Measurements from ENCODE around the gene NANP.

DNA sequence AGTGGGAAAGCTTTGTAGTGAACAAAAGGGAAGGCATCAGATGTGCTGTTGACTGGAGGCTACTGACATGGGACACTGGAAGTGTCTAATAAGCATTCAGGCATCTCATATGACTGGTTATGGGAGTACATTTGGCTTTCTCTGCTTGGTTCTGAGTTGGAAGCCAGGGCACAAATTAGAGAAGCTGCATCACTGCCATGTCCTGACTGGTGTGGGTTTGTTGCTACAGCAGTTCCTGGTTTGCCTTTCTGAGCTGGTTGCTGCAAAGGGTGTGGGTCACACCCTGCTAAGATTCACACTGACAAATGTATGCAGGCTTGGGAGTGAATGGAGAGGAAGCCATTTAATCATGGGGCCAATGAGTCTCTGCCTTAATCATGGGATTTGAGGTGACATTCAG, 36.2 kb upstream of the NANP start:
- TF ChIP-seq, protein P1, sequence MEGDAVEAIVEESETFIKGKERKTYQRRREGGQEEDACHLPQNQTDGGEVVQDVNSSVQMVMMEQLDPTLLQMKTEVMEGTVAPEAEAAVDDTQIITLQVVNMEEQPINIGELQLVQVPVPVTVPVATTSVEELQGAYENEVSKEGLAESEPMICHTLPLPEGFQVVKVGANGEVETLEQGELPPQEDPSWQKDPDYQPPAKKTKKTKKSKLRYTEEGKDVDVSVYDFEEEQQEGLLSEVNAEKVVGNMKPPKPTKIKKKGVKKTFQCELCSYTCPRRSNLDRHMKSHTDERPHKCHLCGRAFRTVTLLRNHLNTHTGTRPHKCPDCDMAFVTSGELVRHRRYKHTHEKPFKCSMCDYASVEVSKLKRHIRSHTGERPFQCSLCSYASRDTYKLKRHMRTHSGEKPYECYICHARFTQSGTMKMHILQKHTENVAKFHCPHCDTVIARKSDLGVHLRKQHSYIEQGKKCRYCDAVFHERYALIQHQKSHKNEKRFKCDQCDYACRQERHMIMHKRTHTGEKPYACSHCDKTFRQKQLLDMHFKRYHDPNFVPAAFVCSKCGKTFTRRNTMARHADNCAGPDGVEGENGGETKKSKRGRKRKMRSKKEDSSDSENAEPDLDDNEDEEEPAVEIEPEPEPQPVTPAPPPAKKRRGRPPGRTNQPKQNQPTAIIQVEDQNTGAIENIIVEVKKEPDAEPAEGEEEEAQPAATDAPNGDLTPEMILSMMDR (conservative IDR thresholded peaks at IDR 0.05; ENCODE audit: low read length) = no peak
- no peak for TF ChIP-seq EZH2phosphoT487 (IDR thresholded peaks at IDR 0.05; ENCODE audit: borderline replicate concordance)

All from Loucy (cell line).